ENCODE measurements around the gene ZBTB8B.
"Not testable (repeated sequence)": the region's sequence is repeated elsewhere in the genome, so short reads cannot be mapped to it uniquely, and the experiment has no call there.

Gene ZBTB8B

DNA sequence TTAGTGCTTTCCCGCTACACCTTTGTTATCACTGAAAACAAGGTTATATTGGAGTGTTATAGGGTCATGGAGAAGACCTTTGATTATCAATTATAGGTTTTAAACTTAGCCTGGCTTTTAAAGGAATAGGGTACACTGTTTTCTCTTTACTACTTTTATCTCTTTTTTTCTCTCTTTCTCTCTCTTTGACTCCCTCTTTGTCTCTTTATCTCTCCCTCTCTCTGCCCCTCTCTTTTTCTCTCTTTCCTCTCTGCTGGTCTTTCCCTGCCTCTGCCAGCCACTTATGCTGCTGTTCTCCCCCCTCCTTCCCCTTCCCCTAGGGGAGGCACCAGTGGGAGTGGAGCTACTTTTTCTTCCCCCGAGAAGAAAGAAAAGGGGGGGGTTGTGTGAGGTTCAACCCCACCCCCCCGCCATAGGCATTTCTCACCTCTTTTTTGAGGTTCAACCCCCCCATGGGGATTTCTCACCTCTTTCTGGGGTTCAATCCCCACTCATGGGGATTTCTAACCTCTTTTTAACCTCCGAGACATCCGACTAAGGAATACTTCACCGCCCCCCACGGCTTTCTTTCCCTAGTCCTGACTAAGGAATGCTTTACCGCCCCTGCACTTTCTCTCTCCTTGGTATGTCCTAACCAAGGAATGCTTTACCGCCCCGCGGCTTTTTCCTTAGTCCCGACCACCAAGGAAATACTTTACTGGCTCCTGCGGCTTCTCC, 17.2 kb upstream of the ZBTB8B start:
- DNase-seq (ENCODE audit: low read depth): no peak
- H3K4me3 ChIP-seq (ENCODE audit: low read depth, low read length): no peak overlapping the region
- TF ChIP-seq, protein P1, sequence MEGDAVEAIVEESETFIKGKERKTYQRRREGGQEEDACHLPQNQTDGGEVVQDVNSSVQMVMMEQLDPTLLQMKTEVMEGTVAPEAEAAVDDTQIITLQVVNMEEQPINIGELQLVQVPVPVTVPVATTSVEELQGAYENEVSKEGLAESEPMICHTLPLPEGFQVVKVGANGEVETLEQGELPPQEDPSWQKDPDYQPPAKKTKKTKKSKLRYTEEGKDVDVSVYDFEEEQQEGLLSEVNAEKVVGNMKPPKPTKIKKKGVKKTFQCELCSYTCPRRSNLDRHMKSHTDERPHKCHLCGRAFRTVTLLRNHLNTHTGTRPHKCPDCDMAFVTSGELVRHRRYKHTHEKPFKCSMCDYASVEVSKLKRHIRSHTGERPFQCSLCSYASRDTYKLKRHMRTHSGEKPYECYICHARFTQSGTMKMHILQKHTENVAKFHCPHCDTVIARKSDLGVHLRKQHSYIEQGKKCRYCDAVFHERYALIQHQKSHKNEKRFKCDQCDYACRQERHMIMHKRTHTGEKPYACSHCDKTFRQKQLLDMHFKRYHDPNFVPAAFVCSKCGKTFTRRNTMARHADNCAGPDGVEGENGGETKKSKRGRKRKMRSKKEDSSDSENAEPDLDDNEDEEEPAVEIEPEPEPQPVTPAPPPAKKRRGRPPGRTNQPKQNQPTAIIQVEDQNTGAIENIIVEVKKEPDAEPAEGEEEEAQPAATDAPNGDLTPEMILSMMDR (IDR thresholded peaks at IDR 0.05; ENCODE audit: control insufficient read depth, extremely low read depth, insufficient read depth): no peak

DNA sequence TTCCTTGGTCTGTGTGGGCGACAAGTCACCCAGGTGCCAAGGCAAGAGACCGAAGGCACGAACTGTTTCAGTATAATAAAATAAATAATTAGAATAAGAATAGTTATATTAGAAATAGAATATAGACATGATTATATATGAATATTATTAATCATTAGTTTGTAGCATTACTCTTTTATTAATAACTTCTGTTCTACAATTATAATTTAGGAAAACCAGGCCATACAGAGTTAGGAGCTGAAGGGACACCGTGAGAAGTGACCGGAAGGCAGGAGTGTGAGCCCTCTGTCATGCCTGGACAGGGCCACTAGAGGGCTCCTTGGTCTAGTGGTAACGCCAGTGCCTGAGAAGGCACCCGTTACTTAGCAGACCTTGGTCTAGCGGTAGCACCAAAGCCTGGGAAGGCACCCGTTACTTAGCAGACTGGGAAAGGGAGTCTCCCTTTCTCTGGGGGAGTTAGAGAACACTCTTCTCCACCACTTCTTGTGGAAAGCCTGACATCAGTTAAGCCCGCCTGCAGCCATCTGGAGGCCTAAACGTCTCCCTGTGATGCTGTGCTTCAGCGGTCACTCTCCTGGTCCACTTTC, 16.6 kb upstream of the ZBTB8B start:
- TF ChIP-seq, protein P1 (IDR thresholded peaks at IDR 0.05; ENCODE audit: control insufficient read depth, extremely low read depth, insufficient read depth): peak; percentile 78
- not testable (repeated sequence) for DNase-seq (ENCODE audit: low read depth); H3K4me3 ChIP-seq (ENCODE audit: low read depth, low read length)

DNA sequence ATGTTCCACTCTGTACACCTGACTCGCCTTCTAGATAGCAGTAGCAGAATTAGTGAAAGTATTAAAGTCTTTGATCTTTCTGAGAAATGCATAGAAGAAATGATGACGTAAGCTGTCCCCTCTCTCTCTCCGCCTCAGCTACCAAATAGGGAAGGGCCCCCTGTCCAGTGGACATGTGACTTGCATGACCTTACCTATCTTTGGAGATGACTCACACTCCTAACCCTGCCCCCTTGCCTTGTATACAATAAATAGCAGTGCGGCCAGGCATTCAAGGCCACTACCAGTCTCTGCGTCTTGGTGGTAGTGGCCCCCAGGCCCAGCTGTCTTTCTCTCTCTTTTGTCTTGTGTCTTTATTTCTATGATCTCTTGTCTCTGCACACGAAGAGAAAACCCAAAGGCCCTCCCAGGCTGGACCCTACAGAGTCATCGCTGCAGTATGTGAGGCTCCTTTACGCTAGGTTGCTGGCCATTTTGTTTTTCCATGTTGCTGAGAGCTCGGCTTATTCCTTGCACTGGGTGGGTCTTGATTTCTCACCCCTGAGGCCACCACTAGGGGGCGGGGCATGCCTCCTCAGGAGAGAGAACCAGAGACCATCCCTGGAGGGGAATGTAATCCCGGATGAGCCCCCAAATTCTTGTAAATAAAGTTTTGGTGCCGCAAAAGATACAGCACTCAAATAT, 16.0 kb upstream of the ZBTB8B start:
- TF ChIP-seq, protein P1 (IDR thresholded peaks at IDR 0.05; ENCODE audit: control insufficient read depth, extremely low read depth, insufficient read depth): no peak
- no peak for DNase-seq (ENCODE audit: low read depth)
- no peak overlapping the region for H3K4me3 ChIP-seq (ENCODE audit: low read depth, low read length)

DNA sequence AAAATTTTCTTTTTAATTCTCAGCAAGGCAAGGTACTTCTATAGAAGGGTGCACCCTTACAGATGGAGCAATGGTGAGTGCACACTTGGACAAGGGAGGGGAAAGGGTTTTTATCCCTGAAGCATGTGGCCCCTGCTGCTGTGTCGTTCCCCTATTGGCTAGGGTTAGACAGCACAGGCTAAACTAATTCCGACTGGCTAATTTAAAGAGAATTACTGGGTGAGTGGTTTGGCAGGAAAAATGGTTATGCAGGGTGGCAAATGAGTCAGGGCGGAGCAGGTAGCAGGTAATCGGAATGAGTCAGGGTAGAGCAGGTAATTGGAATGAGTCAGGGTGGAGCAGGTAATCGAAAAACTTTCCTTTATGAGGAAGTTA, 15.4 kb upstream of the ZBTB8B start:
- not testable (repeated sequence) for DNase-seq (ENCODE audit: low read depth); H3K4me3 ChIP-seq (ENCODE audit: low read depth, low read length)

DNA sequence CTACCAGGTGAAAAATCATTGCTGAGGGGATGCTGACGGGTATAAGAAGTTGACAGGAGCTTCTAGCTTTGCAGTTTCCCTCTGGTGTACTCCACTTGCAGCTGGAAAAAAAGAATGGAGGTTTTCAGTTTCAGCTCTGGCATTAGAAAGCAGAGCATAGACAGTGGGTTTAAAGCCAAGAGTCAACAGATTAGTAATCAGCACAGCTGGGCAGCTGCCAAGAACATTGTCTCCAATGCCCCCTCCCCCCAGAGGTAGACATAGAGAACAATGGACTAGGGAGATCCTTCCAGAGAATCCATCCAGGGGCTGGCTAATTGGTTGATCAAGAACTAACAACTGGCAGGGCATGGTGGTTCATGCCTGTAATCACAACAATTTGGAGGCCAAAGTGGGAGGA, 10.1 kb upstream of the ZBTB8B start:
- peak; percentile 18 for DNase-seq (ENCODE audit: low read depth)
- H3K4me3 ChIP-seq (ENCODE audit: low read depth, low read length): no peak overlapping the region
- TF ChIP-seq, protein P1 (IDR thresholded peaks at IDR 0.05; ENCODE audit: control insufficient read depth, extremely low read depth, insufficient read depth): no peak

DNA sequence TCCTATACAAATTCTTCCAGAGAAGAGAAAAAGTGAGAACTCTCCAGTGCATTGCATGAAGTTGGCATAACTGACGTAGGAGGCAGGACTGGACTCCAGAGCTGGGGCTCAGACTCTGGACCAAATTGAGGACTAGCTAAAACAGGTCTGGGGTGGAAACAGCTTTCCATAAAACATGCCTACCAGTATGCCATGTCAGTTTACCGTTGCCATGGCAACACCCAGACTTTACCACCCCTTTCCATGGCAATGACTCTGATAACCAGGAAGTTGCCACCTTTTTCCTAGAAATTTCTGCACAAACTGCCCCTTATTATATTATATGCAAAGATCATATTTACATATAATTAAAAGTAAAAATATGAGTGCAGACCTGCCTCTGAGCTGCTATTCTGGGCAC, 8.9 kb upstream of the ZBTB8B start:
- H3K4me3 ChIP-seq (ENCODE audit: low read depth, low read length): no peak overlapping the region
- TF ChIP-seq, protein P1 (IDR thresholded peaks at IDR 0.05; ENCODE audit: control insufficient read depth, extremely low read depth, insufficient read depth): no peak
- no peak for DNase-seq (ENCODE audit: low read depth)

DNA sequence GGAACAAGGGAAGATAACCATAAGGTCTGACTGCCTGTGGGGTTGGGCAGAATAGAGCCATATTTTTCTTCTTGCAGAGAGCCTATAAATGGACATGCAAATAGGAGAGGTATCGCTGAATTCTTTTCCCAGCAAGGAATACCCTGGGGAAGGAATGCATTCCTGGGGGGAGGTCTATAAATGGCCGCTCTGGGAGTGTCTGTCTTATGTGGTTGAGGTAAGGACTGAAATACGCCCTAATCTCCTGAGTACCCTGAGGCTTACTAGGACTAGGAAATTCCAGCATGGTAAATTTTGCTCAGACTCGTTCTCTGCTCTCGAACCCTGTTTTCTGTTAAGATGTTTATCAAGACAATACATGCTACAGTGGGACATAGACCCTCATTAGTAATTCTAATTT, 6.1 kb upstream of the ZBTB8B start:
- DNase-seq (ENCODE audit: low read depth); H3K4me3 ChIP-seq (ENCODE audit: low read depth, low read length): not testable (repeated sequence)

DNA sequence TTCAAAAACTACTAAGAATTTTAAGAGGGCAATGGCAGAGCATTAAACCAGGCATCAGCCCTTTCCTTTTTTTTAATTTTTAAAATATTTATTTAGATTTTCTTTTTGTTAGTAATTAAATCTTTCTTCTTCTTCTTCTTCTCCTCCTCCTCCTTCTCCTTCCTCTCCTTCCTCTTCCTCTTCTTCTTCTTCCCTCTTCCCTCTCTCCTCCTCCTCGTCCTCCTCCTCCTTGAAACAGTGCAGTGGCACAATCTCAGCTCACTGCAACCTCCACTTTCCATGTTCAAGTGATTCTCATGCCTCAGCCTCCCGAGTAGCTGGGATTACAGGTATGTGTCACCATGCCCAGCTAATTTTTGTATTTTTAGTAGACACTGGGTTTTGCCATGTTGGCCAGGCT, 1.9 kb upstream of the ZBTB8B start:
- not testable (repeated sequence) for DNase-seq (ENCODE audit: low read depth); H3K4me3 ChIP-seq (ENCODE audit: low read depth, low read length)
